CD14-positive monocyte (primary cell): ENCODE results near the gene ZFYVE21. TPM values are rescaled to one million over a fixed set of nuclear protein-coding genes. Genes with fewer than 3 reads are reported as not detected.

ENCODE experiments used
- DNase-seq, 3 donors: peaks; one replicate each; pipeline ENCODE4 v3.0.0-alpha.2; 2011 to 2022
- H2AFZ ChIP-seq: 2 replicates; pipeline ENCODE4 v1.6.0; 2012; ENCODE audit warnings: mild to moderate bottlenecking, low read depth, low read length, inconsistent platforms; ENCODE audit not compliant: insufficient read depth, poor library complexity, severe bottlenecking
- H3K27ac ChIP-seq, 2 donors: 1 replicate in 1 of 2; 2 replicates in 1 of 2; pipeline ENCODE4 v1.5.1; 2012 to 2013; ENCODE audit warnings: low read length in 2 of 2, control low read depth in 1 of 2, inconsistent platforms in 1 of 2, low read depth in 1 of 2, mild to moderate bottlenecking in 1 of 2
- H3K27me3 ChIP-seq, 2 donors: one replicate each; pipeline versions ENCODE4 v1.6.0 to v1.6.1; 2011 to 2013; ENCODE audit warnings: low read length in 2 of 2; ENCODE audit not compliant: control insufficient read depth in 2 of 2, insufficient read depth in 2 of 2
- H3K36me3 ChIP-seq, 2 donors: replicated peaks in 1 of 2; 1 replicate in 1 of 2; 2 replicates in 1 of 2; pipeline versions ENCODE4 v1.5.1 to v1.6.1; 2012 to 2013; ENCODE audit warnings: low read length in 2 of 2, control low read depth in 1 of 2, inconsistent platforms in 1 of 2, mild to moderate bottlenecking in 1 of 2; ENCODE audit not compliant: insufficient read depth in 2 of 2, control insufficient read depth in 1 of 2
- H3K4me1 ChIP-seq, 2 donors: 1 replicate in 1 of 2; 2 replicates in 1 of 2; pipeline versions ENCODE4 v1.5.1 to v1.6.1; 2012 to 2013; ENCODE audit warnings: low read length in 2 of 2, control low read depth in 1 of 2, inconsistent platforms in 1 of 2, mild to moderate bottlenecking in 1 of 2, moderate library complexity in 1 of 2; ENCODE audit not compliant: insufficient read depth in 2 of 2, control insufficient read depth in 1 of 2
- H3K4me2 ChIP-seq: replicated peaks from 2 replicates; pipeline ENCODE3; 2012; ENCODE audit warnings: low read length, moderate library complexity, mild to moderate bottlenecking; ENCODE audit not compliant: poor library complexity, severe bottlenecking; ENCODE audit errors: extremely low read depth
- H3K4me3 ChIP-seq, 3 experiments: fragments of 200-600 bp in 1 of 3; sonication (generic) in 1 of 3; replicated peaks in 1 of 3; 1 replicate in 2 of 3; 2 replicates in 1 of 3; pipeline ENCODE4 v1.5.1; 2011 to 2013; ENCODE audit warnings: low read length in 3 of 3, mild to moderate bottlenecking in 3 of 3, control low read depth in 2 of 3, low read depth in 2 of 3, inconsistent platforms in 1 of 3, moderate library complexity in 1 of 3
- H3K79me2 ChIP-seq: 2 replicates; pipeline ENCODE4 v1.6.0; 2012; ENCODE audit warnings: mild to moderate bottlenecking, control low read depth, inconsistent platforms, low read length, moderate library complexity; ENCODE audit not compliant: insufficient read depth
- H3K9ac ChIP-seq: 2 replicates; pipeline ENCODE4 v1.6.0; 2017; ENCODE audit warnings: low read length, mild to moderate bottlenecking; ENCODE audit not compliant: insufficient read depth, poor library complexity, severe bottlenecking
- H3K9me3 ChIP-seq, 2 donors: replicated peaks in 1 of 2; 1 replicate in 1 of 2; 2 replicates in 1 of 2; pipeline versions ENCODE4 v1.5.1 to v1.6.1; 2012 to 2013; ENCODE audit warnings: low read length in 2 of 2, control low read depth in 1 of 2; ENCODE audit not compliant: control insufficient read depth in 1 of 2, insufficient read depth in 1 of 2
- H4K20me1 ChIP-seq: 2 replicates; pipeline ENCODE4 v1.6.0; 2012; ENCODE audit warnings: mild to moderate bottlenecking, low read length, control low read depth, moderate library complexity; ENCODE audit not compliant: insufficient read depth
- H3K27ac Mint-ChIP-seq, 7 donors: one replicate each; pipeline ENCODE4 v1.8.0; 2020; ENCODE audit warnings: mild to moderate bottlenecking in 7 of 7, mixed read lengths in 7 of 7, moderate library complexity in 6 of 7, inconsistent platforms in 2 of 7
- H3K27me3 Mint-ChIP-seq, 3 donors: one replicate each; pipeline ENCODE4 v1.8.0; 2021 to 2022; ENCODE audit warnings: low read depth in 3 of 3, mild to moderate bottlenecking in 3 of 3, mixed read lengths in 3 of 3, moderate library complexity in 3 of 3, inconsistent platforms in 1 of 3
- H3K36me3 Mint-ChIP-seq, 2 donors: one replicate each; pipeline ENCODE4 v1.8.0; 2020; ENCODE audit warnings: mixed read lengths in 2 of 2, inconsistent platforms in 1 of 2, mild to moderate bottlenecking in 1 of 2
- H3K4me1 Mint-ChIP-seq: one replicate; pipeline ENCODE4 v1.8.0; 2020; ENCODE audit warnings: mild to moderate bottlenecking, mixed read lengths
- H3K4me3 Mint-ChIP-seq, 2 donors: one replicate each; pipeline ENCODE4 v1.8.0; 2020; ENCODE audit warnings: mild to moderate bottlenecking in 2 of 2, mixed read lengths in 2 of 2, moderate library complexity in 1 of 2
- H3K9me3 Mint-ChIP-seq, 7 donors: one replicate each; pipeline ENCODE4 v1.8.0; 2020 to 2022; ENCODE audit warnings: mixed read lengths in 7 of 7, mild to moderate bottlenecking in 6 of 7, moderate library complexity in 6 of 7, inconsistent platforms in 2 of 7
- CTCF ChIP-seq: fragments of 200-600 bp; IDR thresholded peaks from one replicate; pipeline ENCODE4 v1.8.0; 2022; ENCODE audit warnings: antibody characterized with exemption, mild to moderate bottlenecking
- WGBS: methylation state at CpG from one replicate; pipeline ENCODE4 v1.1.5; 2013; ENCODE audit warnings: missing lambda C conversion rate; ENCODE audit not compliant: insufficient coverage; 5-methylcytosine and 5-hydroxymethylcytosine counted together
- intact Hi-C, 2 donors: fragments of 100-400 bp; cut with micrococcal nuclease; formaldehyde crosslinking; loops; one replicate each; pipeline versions ENCODE4 v1.15.0 to v1.15.1; 2023
- polyA plus RNA-seq, 3 donors: library from polyadenylated mRNA; depleted of rRNA in 1 of 3; unstranded in 2 of 3; stranded (reverse) in 1 of 3; fragments of 300-500 nt in 2 of 3; fragments of >200 nt in 1 of 3; fragmentation: Illumina TruSeq in 2 of 3; gene quantifications; 1 replicate in 2 of 3; 2 replicates in 1 of 3; pipeline ENCODE4 v1.2.3, GENCODE V29; 2012 to 2021

ZFYVE21 gene
- polyA plus RNA-seq, 3 donors = 22.1 to 36.5 (median 33.1) TPM

DNA sequence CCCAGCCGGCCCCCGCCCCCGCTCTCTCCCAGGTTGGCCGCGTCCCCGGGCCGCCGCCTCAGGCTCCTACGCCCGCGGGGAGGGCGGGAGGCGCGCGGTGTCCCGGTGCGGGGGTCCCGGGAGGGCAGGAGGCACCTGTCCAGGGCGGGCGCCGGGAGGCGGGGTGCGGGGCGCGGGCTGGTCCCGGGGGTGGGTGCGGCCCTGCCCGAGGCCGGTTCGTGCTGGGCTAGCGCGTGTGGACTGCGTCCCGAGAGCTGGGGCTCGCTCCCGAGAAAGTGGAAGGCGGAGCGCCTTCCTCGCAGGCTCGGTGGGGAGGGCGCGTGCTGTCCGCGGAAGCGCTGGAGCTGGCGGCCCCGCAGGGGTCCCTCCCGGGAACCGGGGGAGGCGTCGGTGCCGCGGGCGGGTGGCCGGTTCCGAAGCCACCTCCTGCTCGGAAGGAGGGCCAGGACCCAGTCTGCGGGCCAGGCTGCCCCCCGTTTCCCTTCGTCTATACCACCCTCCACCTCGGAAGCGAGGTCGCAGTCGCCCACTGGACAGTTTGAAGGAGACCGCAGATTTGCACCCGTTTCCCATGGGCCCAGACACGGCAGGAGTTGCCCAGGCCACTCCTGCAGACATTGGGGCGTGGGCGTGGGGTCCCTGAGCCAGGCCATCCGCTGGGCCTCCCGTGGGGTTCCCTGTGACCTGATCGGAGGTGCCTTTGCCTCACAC is 636 bp downstream of the ZFYVE21 start:
- TF ChIP-seq CTCF = no peak
- H3K27ac ChIP-seq = peak overlapping the region in 1 of 2 donors; percentile 14
- intact Hi-C loops = loop anchor here in 1 of 2 donors (5.0 kb wide), 1 partner anchor 89 kb away; the partner anchor contains the start of gene KLC1
- H3K4me3 Mint-ChIP-seq = peak overlapping the region; percentile 82 to 83
- peak overlapping the region; percentile 85 for H3K4me2 ChIP-seq
- H3K9me3 Mint-ChIP-seq = no peaks in the 10 kb centered on the region
- H3K9ac ChIP-seq = peak overlapping the region; percentile 70
- H3K27ac Mint-ChIP-seq = peak overlapping the region in 2 of 7 donors; percentile 5 to 50
- 4% methylated on average over 71 of the region's 72 CpGs for WGBS
- H3K36me3 ChIP-seq = peaks cover 0 to 2% of the 10 kb centered on the region in 2 donors
- H2AFZ ChIP-seq = peak overlapping the region; percentile 77
- peaks cover 0 to 2% (median 0%) of the 10 kb centered on the region in 3 donors for H3K27me3 Mint-ChIP-seq
- H3K79me2 ChIP-seq = peaks cover 49% of the 10 kb centered on the region
- H3K4me1 ChIP-seq = peaks cover 16 to 26% of the 10 kb centered on the region in 2 donors
- peaks cover 12 to 15% of the 10 kb centered on the region in 2 donors for H3K36me3 Mint-ChIP-seq
- H4K20me1 ChIP-seq = peaks cover 44% of the 10 kb centered on the region
- peak in 2 of 3 donors; percentile 8 to 20 for DNase-seq
- peak overlapping the region; percentile 42 to 77 (median 65) for H3K4me3 ChIP-seq
- peaks cover 29% of the 10 kb centered on the region for H3K4me1 Mint-ChIP-seq
- H3K9me3 ChIP-seq = no peaks in the 10 kb centered on the region
- H3K27me3 ChIP-seq = no peaks in the 10 kb centered on the region

- Histone ChIP-seq H3K9me3 (no peaks in the 10 kb centered on the region), H3K9ac (no peak overlapping the region), H3K27ac (no peak overlapping the region), H3K4me3 (peak overlapping the region in 1 of 3 experiments; percentile 77), H3K36me3 (no peaks in the 10 kb centered on the region), H4K20me1 (peaks cover 51% of the 10 kb centered on the region), H2AFZ (no peak overlapping the region), H3K4me1 (peaks cover 16 to 26% of the 10 kb centered on the region in 2 donors), H3K4me2 (peak overlapping the region; percentile 85), H3K79me2 (peaks cover 49% of the 10 kb centered on the region), H3K27me3 (no peaks in the 10 kb centered on the region)
- 85% methylated on average over 9 of the region's 17 CpGs for WGBS
- peaks cover 29% of the 10 kb centered on the region for H3K4me1 Mint-ChIP-seq
- H3K36me3 Mint-ChIP-seq = peaks cover 12 to 15% of the 10 kb centered on the region in 2 donors
- H3K4me3 Mint-ChIP-seq = peak overlapping the region; percentile 82 to 83
- no peak overlapping the region for H3K27ac Mint-ChIP-seq
- TF ChIP-seq CTCF = no peak
- no peaks in the 10 kb centered on the region for H3K9me3 Mint-ChIP-seq
- intact Hi-C loops = loop anchor here in 1 of 2 donors (5.0 kb wide), 1 partner anchor 90 kb away; the partner anchor contains the start of gene KLC1
- H3K27me3 Mint-ChIP-seq = peaks cover 0 to 2% (median 0%) of the 10 kb centered on the region in 3 donors
- DNase-seq = no peak
Observed at GRCh38 chr14:103716899-103717411, 1.3 kb downstream of the ZFYVE21 start.
